Measurements from ENCODE around the gene DMRT2.

DNA sequence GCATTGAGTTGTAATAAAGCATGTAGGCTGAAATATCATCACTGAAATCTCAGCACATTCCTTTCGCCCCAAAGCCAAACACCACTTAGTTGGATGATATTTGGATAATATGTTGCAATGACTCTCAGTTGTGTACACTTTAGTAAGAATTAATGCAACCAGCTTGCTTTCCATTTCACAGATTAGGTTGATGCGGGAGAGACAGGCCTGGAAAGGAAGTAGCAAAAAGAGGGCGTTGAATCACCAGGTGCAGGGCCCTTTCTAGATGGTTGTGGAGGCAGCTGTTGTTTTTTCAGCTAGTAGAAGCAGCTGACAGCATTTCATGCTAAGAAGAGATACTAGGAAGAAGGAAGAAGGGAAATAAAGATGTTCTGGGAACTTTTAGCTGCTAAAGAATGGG, 42.8 kb upstream of the DMRT2 start:
- TF ChIP-seq ZFP3 (CRISPR knock-in tag; IDR thresholded peaks at IDR 0.05) (no peak), ZNF70 (CRISPR knock-in tag; IDR thresholded peaks at IDR 0.05) (no peak), ZC3H10 (CRISPR knock-in tag; IDR thresholded peaks at IDR 0.05) (no peak), ARNTL (CRISPR knock-in tag; IDR thresholded peaks at IDR 0.05; ENCODE audit: borderline replicate concordance, low read depth) (no peak), TOX (CRISPR knock-in tag; IDR thresholded peaks at IDR 0.05; ENCODE audit: borderline replicate concordance) (no peak), TCF4 (CRISPR knock-in tag; IDR thresholded peaks at IDR 0.05; ENCODE audit: borderline replicate concordance) (no peak), RARB (CRISPR knock-in tag; IDR thresholded peaks at IDR 0.05) (no peak), ESRRG (CRISPR knock-in tag; IDR thresholded peaks at IDR 0.05) (no peak), ZNF565 (CRISPR knock-in tag; conservative IDR thresholded peaks at IDR 0.05; ENCODE audit: low read depth) (no peak)
- TF ChIP-seq, protein P1, sequence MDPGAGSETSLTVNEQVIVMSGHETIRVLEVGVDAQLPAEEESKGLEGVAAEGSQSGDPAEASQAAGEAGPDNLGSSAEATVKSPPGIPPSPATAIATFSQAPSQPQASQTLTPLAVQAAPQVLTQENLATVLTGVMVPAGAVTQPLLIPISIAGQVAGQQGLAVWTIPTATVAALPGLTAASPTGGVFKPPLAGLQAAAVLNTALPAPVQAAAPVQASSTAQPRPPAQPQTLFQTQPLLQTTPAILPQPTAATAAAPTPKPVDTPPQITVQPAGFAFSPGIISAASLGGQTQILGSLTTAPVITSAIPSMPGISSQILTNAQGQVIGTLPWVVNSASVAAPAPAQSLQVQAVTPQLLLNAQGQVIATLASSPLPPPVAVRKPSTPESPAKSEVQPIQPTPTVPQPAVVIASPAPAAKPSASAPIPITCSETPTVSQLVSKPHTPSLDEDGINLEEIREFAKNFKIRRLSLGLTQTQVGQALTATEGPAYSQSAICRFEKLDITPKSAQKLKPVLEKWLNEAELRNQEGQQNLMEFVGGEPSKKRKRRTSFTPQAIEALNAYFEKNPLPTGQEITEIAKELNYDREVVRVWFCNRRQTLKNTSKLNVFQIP (CRISPR knock-in tag; IDR thresholded peaks at IDR 0.05; ENCODE audit: borderline replicate concordance, low read depth): no peak
- TF ChIP-seq, protein P2, sequence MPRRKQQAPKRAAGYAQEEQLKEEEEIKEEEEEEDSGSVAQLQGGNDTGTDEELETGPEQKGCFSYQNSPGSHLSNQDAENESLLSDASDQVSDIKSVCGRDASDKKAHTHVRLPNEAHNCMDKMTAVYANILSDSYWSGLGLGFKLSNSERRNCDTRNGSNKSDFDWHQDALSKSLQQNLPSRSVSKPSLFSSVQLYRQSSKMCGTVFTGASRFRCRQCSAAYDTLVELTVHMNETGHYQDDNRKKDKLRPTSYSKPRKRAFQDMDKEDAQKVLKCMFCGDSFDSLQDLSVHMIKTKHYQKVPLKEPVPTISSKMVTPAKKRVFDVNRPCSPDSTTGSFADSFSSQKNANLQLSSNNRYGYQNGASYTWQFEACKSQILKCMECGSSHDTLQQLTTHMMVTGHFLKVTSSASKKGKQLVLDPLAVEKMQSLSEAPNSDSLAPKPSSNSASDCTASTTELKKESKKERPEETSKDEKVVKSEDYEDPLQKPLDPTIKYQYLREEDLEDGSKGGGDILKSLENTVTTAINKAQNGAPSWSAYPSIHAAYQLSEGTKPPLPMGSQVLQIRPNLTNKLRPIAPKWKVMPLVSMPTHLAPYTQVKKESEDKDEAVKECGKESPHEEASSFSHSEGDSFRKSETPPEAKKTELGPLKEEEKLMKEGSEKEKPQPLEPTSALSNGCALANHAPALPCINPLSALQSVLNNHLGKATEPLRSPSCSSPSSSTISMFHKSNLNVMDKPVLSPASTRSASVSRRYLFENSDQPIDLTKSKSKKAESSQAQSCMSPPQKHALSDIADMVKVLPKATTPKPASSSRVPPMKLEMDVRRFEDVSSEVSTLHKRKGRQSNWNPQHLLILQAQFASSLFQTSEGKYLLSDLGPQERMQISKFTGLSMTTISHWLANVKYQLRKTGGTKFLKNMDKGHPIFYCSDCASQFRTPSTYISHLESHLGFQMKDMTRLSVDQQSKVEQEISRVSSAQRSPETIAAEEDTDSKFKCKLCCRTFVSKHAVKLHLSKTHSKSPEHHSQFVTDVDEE (CRISPR knock-in tag; IDR thresholded peaks at IDR 0.05): no peak
- TF ChIP-seq, protein P3, sequence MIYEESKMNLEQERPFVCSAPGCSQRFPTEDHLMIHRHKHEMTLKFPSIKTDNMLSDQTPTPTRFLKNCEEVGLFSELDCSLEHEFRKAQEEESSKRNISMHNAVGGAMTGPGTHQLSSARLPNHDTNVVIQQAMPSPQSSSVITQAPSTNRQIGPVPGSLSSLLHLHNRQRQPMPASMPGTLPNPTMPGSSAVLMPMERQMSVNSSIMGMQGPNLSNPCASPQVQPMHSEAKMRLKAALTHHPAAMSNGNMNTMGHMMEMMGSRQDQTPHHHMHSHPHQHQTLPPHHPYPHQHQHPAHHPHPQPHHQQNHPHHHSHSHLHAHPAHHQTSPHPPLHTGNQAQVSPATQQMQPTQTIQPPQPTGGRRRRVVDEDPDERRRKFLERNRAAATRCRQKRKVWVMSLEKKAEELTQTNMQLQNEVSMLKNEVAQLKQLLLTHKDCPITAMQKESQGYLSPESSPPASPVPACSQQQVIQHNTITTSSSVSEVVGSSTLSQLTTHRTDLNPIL (CRISPR knock-in tag; IDR thresholded peaks at IDR 0.05; ENCODE audit: low read depth): no peak
